Loucy (cell line): ENCODE results near the gene TMIGD1.

Experiments used
- CTCF ChIP-seq: fragments of 200-600 bp; sonication (generic); conservative IDR thresholded peaks from 2 replicates; pipeline ENCODE4 v1.5.1; 2014; ENCODE audit warnings: mild to moderate bottlenecking, antibody characterized with exemption, low read length
- EZH2phosphoT487 ChIP-seq: fragments of 200-600 bp; IDR thresholded peaks from 2 replicates; pipeline ENCODE4 v1.6.1; 2018; ENCODE audit warnings: antibody characterized with exemption, mild to moderate bottlenecking, moderate library complexity, borderline replicate concordance

- no peak for TF ChIP-seq CTCF
- TF ChIP-seq EZH2phosphoT487, result no peak
Observed at GRCh38 chr17:30279156-30279555, 54.7 kb downstream of the TMIGD1 start.
